ENCODE measurements around the gene KRT37.
A peak's percentile ranks its signal among the peaks of the same experiment; 100 is the strongest.

Gene KRT37

DNA sequence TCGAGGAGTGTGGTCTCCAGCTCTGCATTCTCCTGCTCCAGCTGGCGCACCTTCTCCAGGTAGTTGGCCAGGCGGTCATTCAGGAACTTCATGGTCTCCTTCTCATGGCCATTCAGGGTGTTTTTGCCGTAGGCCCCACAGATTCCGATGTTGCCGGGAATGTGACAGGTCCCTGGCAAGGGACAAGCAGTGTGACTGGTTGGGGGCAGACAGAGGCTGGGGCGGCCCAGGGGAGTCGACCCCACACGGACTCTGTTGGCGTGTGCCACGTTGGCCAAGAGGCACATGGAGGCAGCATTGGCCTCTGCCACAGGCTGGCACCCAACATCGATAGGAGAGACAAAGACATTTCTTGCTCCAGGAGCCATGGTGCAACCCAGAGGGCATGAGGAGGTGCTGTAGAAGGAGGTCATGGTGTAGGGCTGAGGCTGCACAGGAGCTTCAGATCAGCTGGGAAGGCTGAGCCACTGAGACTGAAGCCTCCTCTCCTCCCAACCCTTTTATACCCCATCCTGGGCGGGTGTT, at the start of gene KRT37:
Gene KRT37 (minus strand): TSS at position 475 of the 525 bp plus-strand sequence. CDS start 62 bp downstream, at position 413.
- DNase-seq, result no peak

- no peak for DNase-seq
Measured at GRCh38 chr17:41468346-41468745, 44.0 kb upstream of the KRT37 start.

- no peak for DNase-seq
Measured at GRCh38 chr17:41467561-41467960, 43.2 kb upstream of the KRT37 start.

DNA sequence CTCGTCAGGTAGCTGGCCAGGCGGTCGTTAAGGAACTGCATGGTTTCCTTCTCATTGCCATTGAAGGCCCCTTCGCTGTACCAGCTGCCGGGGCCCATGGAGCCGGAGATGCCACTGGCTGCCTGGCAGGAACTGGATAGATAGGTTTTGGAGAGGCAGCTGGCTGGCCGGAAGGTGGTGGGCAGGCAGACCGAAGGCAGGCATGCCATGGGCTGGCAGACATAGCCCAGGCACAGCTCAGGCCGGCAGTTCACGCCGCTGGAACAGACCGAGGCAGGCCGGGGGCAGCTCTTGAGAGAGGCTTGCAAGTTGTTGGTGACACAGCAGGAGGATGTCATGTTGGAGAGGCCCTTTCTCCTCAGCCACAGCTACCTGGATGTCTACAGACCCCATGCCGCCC, 42.6 kb upstream of the KRT37 start, which contains the start of gene KRT32:
Gene KRT32 (minus strand): TSS at position 399 of the 400 bp plus-strand sequence. CDS start 61 bp downstream, at position 338.
- DNase-seq, result no peak

- DNase-seq, result peak in 1 of 2 experiments; percentile 37
Measured at GRCh38 chr17:41464682-41465081, 40.3 kb upstream of the KRT37 start.

DNA sequence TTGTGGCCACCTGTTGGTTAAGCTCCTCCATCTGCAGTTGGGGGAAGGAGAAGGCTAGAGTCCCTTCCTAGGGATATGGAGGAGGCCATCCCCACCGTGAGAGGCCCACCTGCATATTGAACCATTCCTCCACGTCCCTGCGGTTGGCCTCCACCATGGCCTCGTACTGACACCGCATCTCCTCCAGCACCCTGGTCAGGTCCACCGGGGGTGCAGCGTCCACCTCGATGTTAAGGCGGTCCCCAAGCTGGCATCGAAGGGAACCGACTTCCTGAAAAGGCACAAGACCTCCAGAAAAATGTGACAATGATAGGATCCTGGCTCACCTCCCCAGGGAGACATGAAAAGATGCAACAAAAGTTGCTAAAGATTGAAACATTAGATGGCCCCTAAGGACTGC, 39.8 kb upstream of the KRT37 start:
- DNase-seq, result no peak

GRCh38 chr17:41463746-41464145, 39.4 kb upstream of the KRT37 start:
- no peak for DNase-seq

GRCh38 chr17:41462705-41463104, 38.3 kb upstream of the KRT37 start:
- no peak for DNase-seq

DNA sequence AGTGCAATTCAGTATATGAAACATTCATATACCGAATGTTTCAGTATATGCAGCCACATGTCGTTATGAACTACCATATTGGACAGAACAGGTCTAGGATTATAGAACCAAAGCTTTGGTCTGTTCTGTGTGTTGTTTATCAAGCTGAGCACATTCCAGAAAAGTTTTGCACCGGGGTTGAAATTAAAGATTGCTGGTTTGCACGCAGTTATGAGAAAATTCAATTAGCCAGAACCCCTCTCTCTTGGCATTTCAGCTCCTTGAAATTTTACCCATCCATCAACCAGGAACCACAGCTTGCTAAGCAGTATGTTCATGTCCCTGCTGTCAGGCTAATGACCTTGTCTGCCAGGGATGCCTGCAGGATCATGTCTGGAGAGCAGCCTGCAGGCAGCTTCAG, 33.3 kb upstream of the KRT37 start:
- DNase-seq, result no peak

- DNase-seq, result no peak
Measured at GRCh38 chr17:41456204-41456603, 31.8 kb upstream of the KRT37 start.

DNA sequence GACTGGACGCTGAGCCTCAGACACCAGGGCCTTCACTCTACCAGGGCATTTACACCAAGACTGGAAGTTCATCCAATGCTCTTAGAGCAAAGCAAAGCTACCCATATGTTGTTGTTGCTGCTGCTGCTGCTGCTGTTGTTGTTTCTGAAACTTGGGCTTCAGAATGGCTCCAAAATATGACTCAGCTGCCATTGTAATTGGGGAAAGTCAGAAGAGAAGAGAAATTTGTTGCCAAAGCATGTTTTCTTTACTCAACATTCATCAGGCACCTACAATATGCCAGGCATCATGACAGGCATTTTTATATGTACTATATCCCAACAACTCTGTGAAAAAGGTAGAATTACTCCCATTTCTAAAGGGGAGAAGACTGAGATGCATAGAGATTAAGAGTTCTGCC, 30.9 kb upstream of the KRT37 start:
- DNase-seq, result no peak

DNA sequence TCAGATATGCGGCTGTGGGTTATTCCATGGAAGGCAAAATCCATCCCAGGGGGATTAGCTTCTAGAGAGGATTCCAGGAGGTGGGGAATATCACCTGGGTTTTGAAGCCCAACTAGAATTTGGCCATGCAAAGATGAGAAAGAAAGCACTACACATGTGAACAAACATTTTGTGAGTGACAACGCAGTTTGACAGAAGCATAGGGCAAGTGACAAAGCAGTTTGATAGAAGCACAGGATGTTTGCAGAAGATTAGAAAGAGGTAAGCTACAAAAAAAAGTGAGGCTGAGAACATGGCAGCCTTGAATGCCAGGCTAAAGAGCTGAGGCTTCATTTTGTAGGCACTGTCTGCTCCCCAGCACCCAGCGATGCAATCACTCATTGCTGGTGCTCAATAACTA, 28.7 kb upstream of the KRT37 start:
- no peak for DNase-seq

- DNase-seq, result no peak
Measured at GRCh38 chr17:41452281-41452680, 27.9 kb upstream of the KRT37 start.

GRCh38 chr17:41451154-41451728, 26.9 kb upstream of the KRT37 start:
- no peak for DNase-seq

DNA sequence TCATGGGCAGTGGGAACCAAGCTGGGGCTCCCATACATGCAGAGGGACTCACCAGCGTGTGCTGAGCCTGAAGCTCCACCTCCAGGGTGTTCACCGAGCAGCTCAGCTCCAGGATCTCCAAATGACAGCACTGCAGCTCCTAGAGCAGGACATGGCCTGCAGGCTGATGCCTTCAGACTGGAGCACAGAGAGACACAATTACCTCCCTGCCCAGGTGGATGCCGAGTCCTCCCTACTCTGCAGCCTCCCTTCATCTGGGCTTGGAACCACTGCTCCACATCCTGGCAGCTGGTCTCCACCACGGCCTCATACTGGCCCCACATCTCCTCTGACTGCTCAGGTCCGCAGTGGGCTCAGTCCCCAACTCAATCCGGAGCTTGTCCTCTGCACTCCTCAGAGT, 24.6 kb upstream of the KRT37 start:
- DNase-seq, result no peak

DNA sequence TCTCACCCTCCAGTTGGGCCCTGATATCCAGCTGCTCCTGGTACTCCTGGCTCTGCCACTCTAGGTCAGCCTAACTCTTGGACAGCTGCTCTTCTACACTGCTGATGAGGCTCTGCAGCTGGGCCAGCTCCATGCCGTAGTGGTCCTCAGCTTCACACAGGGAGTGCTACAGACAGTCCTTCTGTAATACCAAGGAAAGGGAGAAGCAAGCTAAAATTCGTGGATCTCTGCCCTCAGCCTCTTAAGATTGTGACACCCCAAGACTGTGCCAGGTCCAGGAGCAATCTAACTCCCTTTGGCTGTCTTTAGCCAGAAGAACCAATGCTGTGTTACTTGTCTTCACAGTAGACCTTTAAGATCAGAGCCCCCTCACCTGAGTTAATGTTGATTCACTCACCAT, 24.1 kb upstream of the KRT37 start:
- DNase-seq, result no peak

DNA sequence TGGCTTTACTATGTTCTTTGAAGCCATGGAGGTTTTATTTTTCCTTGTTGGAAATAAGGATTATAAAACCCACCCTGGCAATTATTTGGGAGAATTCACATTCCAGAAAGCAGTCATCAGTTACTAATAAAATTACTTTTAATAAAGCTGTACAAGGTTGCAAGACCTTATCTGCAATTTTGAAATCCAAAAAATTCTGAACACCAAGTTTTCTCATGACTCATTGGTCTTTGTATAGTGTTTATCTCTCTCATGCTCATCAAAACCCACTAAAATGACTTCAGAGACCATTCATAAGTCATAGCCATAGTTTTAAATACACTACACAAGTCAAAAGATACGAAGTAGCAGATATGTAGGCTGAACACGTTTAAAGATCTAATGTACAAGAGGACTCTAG, 22.4 kb upstream of the KRT37 start:
- no peak for DNase-seq

- no peak for DNase-seq
Measured at GRCh38 chr17:41444640-41445039, 20.3 kb upstream of the KRT37 start.

- DNase-seq, result no peak
Measured at GRCh38 chr17:41444186-41444585, 19.8 kb upstream of the KRT37 start.

DNA sequence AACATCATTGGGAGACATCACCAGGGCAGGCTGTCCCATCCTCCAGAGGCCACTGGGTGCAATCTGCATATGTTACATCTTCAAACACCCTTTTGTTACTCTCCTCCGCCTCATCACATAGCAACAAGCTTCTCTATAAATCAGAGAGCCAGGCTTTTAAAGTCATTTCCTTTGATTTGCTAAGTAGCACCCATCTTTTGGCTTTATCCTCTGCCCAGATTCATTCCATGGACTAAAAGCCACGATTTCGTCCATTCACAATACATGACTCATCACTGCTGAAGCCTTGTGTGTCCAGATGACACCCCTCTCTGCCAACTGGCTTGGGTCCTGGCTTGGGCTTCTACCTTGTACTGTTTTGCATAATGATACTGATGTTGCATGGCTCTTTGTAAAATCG, 18.4 kb upstream of the KRT37 start:
- no peak for DNase-seq

- DNase-seq, result no peak
Measured at GRCh38 chr17:41440531-41441033, 16.2 kb upstream of the KRT37 start, which contains the start of gene KRT38. Gene KRT38 (minus strand): TSS chr17:41440983. CDS start chr17:41440921, 62 bp downstream.

- DNase-seq, result no peak
Measured at GRCh38 chr17:41439375-41439774, 15.0 kb upstream of the KRT37 start.

GRCh38 chr17:41437769-41438168, 13.4 kb upstream of the KRT37 start:
- DNase-seq, result no peak

GRCh38 chr17:41437254-41437653, 12.9 kb upstream of the KRT37 start:
- no peak for DNase-seq

GRCh38 chr17:41434415-41434814, 10.0 kb upstream of the KRT37 start:
- no peak for DNase-seq
